Fibroblast of the aortic adventitia (primary cell): ENCODE results near the gene COL4A6. TPM values are rescaled to one million over a fixed set of nuclear protein-coding genes. Genes with fewer than 3 reads are reported as not detected.

Experiments
- DNase-seq: peaks from one replicate; pipeline ENCODE4 v3.0.0-alpha.2; 2010; ENCODE audit warnings: low read depth
- H3K4me3 ChIP-seq: 2 replicates; pipeline ENCODE4 v1.5.1; 2011; ENCODE audit warnings: low read depth, mild to moderate bottlenecking, control low read depth, low read length, moderate library complexity
- total RNA-seq: library from RNA; depleted of rRNA; stranded (reverse); fragments of >200 nt; gene quantifications from 2 replicates; pipeline ENCODE4 v1.2.3, GENCODE V29; 2012; ENCODE audit warnings: low replicate concordance
- TF ChIP-seq, protein P1 (sequence below): IDR thresholded peaks from 2 replicates; pipeline ENCODE4 v1.5.1; 2011; ENCODE audit warnings: mild to moderate bottlenecking, low read length, control low read depth, inconsistent platforms; ENCODE audit not compliant: insufficient read depth

COL4A6 gene
- total RNA-seq, 1 donor, result 2.2 TPM

DNA sequence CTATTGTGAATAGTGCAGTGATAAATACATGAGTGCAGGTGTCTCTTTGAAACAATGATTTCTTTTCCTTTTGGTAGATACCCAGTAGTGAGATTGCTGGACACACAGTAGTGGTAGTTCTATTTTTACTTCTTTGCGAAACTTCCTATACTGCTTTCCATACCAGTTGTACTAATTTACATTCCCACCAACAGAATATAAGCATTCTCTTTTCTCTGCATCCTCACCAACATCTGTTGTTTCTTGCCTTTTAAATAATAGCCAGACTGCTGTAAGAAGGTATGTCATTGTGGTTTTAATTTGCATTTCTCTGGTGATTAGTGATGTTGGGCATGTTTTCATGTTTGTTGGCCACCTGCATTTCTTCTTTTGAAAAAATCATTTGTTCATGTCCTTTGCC, 105.9 kb downstream of the COL4A6 start:
- TF ChIP-seq, protein P1, sequence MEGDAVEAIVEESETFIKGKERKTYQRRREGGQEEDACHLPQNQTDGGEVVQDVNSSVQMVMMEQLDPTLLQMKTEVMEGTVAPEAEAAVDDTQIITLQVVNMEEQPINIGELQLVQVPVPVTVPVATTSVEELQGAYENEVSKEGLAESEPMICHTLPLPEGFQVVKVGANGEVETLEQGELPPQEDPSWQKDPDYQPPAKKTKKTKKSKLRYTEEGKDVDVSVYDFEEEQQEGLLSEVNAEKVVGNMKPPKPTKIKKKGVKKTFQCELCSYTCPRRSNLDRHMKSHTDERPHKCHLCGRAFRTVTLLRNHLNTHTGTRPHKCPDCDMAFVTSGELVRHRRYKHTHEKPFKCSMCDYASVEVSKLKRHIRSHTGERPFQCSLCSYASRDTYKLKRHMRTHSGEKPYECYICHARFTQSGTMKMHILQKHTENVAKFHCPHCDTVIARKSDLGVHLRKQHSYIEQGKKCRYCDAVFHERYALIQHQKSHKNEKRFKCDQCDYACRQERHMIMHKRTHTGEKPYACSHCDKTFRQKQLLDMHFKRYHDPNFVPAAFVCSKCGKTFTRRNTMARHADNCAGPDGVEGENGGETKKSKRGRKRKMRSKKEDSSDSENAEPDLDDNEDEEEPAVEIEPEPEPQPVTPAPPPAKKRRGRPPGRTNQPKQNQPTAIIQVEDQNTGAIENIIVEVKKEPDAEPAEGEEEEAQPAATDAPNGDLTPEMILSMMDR, result no peak
- no peak for DNase-seq

DNA sequence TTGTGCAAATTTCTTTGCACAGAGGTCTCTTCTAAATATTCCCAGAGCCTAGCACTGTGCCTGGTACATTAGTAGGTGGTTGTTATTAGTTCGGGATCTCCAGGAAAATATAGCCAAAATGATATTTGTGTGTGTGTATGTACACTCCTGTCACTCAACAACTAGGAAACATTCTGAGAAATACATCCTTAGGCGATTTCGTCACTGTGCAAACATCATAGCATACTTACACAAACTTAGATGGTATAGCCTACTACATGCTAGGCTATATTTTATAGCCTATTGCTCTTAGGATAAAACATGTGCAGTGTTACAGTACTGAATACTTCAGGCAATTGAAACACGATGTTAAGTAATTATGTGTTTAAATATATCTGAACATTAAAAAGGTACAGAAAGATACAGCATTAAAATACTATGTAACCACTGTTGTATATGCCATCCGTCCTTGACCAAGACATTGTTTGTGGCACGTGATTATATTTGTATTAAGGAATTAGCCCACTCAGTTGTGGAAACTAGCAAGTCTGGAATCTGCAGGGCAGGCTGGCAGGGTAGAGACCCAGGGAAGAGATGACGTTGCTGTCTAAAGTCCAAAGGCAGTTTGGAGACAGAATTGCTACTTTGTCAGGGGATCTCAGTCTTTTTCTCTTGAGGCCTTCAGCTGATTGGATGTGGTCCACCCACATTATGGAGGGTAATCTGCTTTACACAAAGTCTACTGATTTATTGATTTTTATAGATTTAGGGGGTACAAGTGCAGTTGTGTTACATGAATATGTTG, 106.9 kb downstream of the COL4A6 start:
- TF ChIP-seq, protein P1, result no peak
- DNase-seq, result no peak
- H3K4me3 ChIP-seq, result no peak overlapping the region

More for the DNA sequence above, 105.9 kb downstream of the COL4A6 start:
- no peak overlapping the region for H3K4me3 ChIP-seq

DNA sequence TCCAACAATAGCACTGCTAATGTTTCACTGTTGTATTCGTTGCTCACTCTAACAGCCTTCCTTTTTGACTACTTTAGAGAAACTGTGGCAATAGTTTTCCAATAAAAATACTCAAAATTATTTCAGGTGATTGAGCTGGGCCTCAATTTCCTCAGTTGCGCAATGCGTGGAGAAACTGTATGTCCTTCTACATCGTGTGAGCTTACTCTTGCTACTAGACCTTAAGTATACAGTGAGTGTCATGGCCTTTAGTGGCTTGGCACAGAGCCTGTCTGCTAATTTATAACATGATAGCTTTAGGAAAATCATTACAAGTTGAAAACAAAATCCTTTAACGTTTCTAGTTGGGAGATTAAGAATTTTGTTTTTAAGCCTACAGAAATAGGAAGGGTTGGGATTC, 114.5 kb downstream of the COL4A6 start:
- no peak for DNase-seq
- no peak overlapping the region for H3K4me3 ChIP-seq
- TF ChIP-seq, protein P1, result no peak

DNA sequence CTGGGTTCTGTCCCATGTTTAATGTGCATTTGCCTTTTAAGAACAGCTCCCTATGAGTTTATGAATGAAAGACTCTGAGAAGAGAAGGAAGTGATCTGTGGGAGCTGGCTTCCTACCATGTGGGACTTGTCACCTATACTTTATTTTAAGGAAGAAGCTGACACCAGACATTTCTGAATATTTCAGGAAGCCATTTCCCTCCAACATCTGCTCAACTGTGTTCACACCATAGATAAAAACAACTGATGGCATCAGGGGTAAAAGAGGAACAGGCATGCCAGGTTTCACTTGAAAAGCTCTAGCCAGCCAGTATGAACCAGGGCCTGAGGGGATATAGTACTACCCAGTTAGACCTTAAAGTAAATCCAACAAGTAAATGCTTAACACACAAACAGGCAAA, 116.0 kb downstream of the COL4A6 start:
- no peak overlapping the region for H3K4me3 ChIP-seq
- TF ChIP-seq, protein P1, result no peak
- DNase-seq, result no peak

DNA sequence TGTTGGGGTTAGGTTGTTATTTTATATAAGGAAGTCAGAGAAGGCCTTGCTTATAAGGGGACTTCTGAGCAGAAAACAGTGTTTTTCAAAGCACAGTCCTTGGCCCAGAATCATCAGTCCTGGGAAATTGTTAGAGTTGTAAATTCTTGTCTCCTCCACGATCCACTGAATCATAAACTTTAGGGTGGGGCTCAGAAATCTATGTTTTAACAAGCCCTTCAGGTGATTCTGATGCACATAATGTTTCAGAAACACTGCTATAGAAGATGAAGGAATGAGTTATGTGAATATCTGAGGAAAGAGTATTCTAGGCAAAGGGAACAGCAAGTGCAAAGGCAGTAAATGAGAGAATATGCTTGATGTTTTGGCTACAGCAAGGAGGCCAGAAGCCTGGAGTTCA, 121.8 kb downstream of the COL4A6 start:
- TF ChIP-seq, protein P1, result no peak
- no peak overlapping the region for H3K4me3 ChIP-seq
- DNase-seq, result no peak

DNA sequence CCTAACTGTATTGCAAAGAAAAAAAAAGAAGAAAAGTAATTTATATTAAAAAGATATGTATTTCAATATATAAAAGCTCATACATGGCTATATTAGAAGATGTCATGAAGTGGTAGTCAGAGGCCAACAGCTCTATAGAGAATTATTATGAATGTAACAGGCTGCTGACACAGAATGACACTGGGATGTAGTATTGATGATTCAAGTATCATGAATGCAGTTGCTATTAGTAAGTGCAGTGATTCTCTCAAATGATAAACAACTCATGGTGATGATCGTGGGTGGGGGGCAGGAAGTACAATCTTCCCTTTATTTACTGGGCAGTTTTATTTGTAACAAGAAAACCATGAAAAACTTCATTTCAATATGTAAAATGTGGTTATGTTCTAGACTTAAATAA, 124.6 kb downstream of the COL4A6 start:
- TF ChIP-seq, protein P1, result no peak
- DNase-seq, result no peak

DNA sequence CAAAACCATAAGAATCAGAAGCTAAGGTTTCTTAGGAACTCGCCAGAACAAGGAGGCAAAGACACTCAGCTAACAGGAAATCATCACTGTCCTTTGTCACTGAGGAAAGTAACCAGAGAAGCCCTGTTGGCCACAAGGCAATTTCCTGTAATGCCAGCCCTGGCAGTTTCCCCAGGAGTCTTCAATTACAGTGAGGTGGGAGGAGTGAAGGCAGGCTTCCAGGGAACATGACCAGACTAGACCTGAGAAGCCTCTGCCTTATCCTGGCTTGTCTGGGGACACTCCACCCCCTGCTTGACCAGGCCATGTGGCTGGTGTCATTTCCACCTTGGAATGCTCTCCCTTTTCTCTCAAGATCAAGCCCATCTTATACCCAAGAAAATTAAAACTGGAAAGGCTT, 125.3 kb downstream of the COL4A6 start:
- H3K4me3 ChIP-seq, result no peak overlapping the region
- TF ChIP-seq, protein P1, result no peak
- peak; percentile 53 for DNase-seq

More for the DNA sequence above, 124.6 kb downstream of the COL4A6 start:
- no peak overlapping the region for H3K4me3 ChIP-seq
